HL-60 (cell line): ENCODE measurements around the gene GPR142.

Source experiments
- DNase-seq, 2 experiments: peaks; one replicate each; pipeline ENCODE4 v3.0.0-alpha.2; 2010 to 2020; ENCODE audit warnings: low read depth in 1 of 2, low spot score in 1 of 2
- H3K27ac ChIP-seq: fragments of 250-450 bp; sonication (Bioruptor Pico); replicated peaks from 2 replicates; pipeline ENCODE4 v1.5.1; 2020; ENCODE audit warnings: mild to moderate bottlenecking, moderate library complexity
- H3K27me3 ChIP-seq: fragments of 250-450 bp; sonication (Bioruptor Pico); 2 replicates; pipeline ENCODE4 v1.5.1; 2021; ENCODE audit warnings: mild to moderate bottlenecking, moderate library complexity; ENCODE audit not compliant: insufficient read depth, poor library complexity, severe bottlenecking
- H3K4me3 ChIP-seq: replicated peaks from 2 replicates; pipeline ENCODE4 v1.5.1; 2011; ENCODE audit warnings: mild to moderate bottlenecking, control low read depth, low read length; ENCODE audit not compliant: insufficient read depth
- GABPA ChIP-seq: IDR thresholded peaks from 2 replicates; pipeline ENCODE4 v1.6.1; 2012; ENCODE audit warnings: low read depth
- POLR2AphosphoS5 ChIP-seq: IDR thresholded peaks from 2 replicates; pipeline ENCODE4 v1.6.1; 2012; ENCODE audit warnings: low read depth
- SPI1 ChIP-seq: IDR thresholded peaks from 2 replicates; pipeline ENCODE4 v1.6.1; 2012; ENCODE audit warnings: low read depth, mild to moderate bottlenecking, borderline replicate concordance
- TF ChIP-seq, protein P1 (sequence below): IDR thresholded peaks from one replicate; pipeline ENCODE4 v1.5.1; 2011; ENCODE audit warnings: low read length, control low read depth, inconsistent platforms; ENCODE audit not compliant: insufficient read depth
- TF ChIP-seq, protein P2 (sequence below): IDR thresholded peaks from 2 replicates; pipeline ENCODE4 v1.6.1; 2012; ENCODE audit warnings: low read depth; ENCODE audit not compliant: insufficient replicate concordance

Gene GPR142

DNA sequence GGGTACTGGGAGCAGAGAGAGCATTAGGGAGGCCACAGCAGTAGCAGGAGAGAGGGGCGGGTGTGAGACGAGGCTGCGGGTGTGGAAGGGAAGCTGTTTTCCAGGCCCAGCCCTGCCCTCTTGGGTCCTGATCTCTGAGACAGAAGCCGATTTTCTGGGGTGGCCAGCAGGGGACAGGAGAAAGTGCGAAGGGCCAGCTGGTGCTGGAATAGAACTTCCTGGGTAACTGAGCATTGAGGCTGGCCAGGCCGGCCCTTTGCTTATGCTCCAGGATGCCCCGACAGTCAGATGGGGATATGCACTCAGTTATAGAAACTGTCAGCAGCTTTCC lies 6.4 kb upstream of the GPR142 start:
- H3K27ac ChIP-seq, result no peak overlapping the region
- peaks cover 45% of the 10 kb centered on the region for H3K27me3 ChIP-seq
- H3K4me3 ChIP-seq, result no peak overlapping the region

GRCh38 chr17:74361230-74362068 lies 5.9 kb upstream of the GPR142 start, which contains the start of gene BTBD17:
Gene BTBD17, minus strand, starts transcription at chr17:74361868. Its CDS starts 49 bp downstream, at chr17:74361819.
- DNase-seq, result peak in 1 of 2 experiments; percentile 19
- Histone ChIP-seq H3K4me3 (no peak within 1 kb of the TSS), H3K27me3 (peaks cover 39% of the 10 kb centered on the region), H3K27ac (no peak within 1 kb of the TSS)
- TF ChIP-seq GABPA, result no peak
- TF ChIP-seq, protein P1, sequence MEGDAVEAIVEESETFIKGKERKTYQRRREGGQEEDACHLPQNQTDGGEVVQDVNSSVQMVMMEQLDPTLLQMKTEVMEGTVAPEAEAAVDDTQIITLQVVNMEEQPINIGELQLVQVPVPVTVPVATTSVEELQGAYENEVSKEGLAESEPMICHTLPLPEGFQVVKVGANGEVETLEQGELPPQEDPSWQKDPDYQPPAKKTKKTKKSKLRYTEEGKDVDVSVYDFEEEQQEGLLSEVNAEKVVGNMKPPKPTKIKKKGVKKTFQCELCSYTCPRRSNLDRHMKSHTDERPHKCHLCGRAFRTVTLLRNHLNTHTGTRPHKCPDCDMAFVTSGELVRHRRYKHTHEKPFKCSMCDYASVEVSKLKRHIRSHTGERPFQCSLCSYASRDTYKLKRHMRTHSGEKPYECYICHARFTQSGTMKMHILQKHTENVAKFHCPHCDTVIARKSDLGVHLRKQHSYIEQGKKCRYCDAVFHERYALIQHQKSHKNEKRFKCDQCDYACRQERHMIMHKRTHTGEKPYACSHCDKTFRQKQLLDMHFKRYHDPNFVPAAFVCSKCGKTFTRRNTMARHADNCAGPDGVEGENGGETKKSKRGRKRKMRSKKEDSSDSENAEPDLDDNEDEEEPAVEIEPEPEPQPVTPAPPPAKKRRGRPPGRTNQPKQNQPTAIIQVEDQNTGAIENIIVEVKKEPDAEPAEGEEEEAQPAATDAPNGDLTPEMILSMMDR, result peak; percentile 40

More for the DNA sequence above, 6.4 kb upstream of the GPR142 start:
- TF ChIP-seq SPI1, result no peak
- TF ChIP-seq, protein P2, sequence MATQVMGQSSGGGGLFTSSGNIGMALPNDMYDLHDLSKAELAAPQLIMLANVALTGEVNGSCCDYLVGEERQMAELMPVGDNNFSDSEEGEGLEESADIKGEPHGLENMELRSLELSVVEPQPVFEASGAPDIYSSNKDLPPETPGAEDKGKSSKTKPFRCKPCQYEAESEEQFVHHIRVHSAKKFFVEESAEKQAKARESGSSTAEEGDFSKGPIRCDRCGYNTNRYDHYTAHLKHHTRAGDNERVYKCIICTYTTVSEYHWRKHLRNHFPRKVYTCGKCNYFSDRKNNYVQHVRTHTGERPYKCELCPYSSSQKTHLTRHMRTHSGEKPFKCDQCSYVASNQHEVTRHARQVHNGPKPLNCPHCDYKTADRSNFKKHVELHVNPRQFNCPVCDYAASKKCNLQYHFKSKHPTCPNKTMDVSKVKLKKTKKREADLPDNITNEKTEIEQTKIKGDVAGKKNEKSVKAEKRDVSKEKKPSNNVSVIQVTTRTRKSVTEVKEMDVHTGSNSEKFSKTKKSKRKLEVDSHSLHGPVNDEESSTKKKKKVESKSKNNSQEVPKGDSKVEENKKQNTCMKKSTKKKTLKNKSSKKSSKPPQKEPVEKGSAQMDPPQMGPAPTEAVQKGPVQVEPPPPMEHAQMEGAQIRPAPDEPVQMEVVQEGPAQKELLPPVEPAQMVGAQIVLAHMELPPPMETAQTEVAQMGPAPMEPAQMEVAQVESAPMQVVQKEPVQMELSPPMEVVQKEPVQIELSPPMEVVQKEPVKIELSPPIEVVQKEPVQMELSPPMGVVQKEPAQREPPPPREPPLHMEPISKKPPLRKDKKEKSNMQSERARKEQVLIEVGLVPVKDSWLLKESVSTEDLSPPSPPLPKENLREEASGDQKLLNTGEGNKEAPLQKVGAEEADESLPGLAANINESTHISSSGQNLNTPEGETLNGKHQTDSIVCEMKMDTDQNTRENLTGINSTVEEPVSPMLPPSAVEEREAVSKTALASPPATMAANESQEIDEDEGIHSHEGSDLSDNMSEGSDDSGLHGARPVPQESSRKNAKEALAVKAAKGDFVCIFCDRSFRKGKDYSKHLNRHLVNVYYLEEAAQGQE, result no peak
- no peak for TF ChIP-seq POLR2AphosphoS5
- TF ChIP-seq, protein P1, result no peak
- no peak for TF ChIP-seq GABPA
- DNase-seq, result no peak

- peaks cover 37% of the 10 kb centered on the region for H3K27me3 ChIP-seq
- H3K4me3 ChIP-seq, result no peak overlapping the region
- no peak overlapping the region for H3K27ac ChIP-seq
- TF ChIP-seq, protein P2, result no peak
- TF ChIP-seq POLR2AphosphoS5 (no peak), GABPA (no peak), SPI1 (no peak)
- TF ChIP-seq, protein P1, result no peak
- DNase-seq, result no peak
These were observed 5.3 kb upstream of the GPR142 start for GRCh38 chr17:74362069-74362405.
